GM21528 (cell line): ENCODE data around the gene EPS8.

ENCODE experiments used
- ATAC-seq: cut with Tn5 transposase; IDR thresholded peaks from one replicate; pipeline ENCODE4 v1.9.1; 2021; ENCODE audit warnings: mild to moderate bottlenecking, moderate library complexity; ENCODE audit not compliant: unreplicated experiment, low FRiP score

Gene EPS8

DNA sequence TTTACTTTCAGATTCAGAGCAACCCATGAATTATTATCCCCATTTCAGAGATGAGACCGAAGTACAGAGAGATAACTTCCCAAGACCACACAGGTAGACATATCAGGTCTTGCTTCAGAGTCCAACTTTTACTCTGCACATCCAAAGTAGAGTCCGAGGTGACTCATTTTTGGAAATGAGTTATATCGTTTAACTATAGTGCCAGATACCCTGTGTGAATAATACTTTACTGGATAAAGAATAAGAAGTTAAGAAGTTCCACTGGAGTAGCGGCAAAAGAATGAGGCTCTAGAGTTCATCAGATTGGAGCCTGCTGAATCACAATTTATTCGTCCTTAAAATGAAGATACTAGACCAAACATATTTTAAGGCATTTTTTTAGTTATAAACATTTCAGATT lies 124.7 kb downstream of the EPS8 start:
- no peak for ATAC-seq

DNA sequence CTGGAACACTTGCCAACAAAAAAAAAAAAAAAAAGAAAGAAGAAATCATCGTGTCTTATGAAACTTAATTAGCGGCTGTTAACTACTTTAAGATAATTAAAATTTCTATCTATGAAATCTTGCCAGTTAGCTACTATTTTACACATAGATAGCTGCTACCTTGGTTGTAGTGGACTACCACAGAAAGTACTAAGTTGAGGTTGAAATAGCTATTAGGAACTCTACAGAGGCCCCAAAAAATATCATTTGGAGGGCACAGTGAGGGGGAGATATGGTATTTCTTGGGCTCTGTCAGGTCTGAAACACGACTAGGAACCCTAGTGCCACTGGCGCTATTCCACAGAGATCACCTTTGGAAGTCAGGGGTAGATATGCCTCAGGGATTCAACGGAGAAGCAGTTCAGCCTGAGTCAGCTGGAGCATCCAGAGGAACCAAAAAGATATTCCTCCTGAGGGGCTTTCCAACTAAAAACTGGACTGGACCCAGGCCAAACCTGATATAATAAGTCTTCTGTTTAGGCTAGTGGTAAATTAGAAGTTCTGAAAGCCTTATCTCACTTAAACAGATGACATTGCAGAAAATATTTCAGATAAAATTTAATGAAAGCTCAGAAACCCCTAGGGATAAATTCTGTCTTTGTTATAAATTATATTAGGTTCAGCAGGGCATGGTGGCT lies 126.1 kb downstream of the EPS8 start:
- no peak for ATAC-seq

DNA sequence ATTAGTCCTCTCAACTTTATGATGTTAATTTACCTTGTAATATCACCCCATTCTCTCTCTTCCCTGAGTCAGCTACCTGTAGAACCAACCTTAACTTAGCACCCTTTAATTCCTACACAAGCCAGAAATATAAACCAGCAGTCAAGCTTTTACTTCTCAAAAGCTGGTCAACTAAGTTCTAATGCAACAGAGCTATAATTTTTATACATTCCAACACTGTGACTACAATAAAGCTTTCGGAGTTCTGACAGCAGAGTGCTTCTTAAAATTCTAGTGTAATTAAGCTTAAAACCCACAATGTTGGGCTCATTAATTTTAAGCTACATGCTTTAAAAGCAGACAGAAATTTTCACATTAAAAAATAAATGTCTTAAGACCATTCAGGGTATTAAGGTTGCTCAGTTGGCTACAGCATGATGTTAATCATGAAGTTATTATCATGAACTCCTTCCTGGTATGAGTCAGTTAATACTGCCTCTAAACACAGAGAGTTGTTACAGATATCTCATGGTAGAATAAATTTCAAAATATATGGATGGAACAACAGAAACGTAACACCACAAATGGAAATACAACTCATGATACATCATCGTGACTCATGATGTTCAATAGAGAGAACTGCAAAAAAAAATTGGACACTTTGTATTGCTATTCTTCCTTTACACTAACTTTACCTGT lies 126.7 kb downstream of the EPS8 start:
- ATAC-seq: no peak

DNA sequence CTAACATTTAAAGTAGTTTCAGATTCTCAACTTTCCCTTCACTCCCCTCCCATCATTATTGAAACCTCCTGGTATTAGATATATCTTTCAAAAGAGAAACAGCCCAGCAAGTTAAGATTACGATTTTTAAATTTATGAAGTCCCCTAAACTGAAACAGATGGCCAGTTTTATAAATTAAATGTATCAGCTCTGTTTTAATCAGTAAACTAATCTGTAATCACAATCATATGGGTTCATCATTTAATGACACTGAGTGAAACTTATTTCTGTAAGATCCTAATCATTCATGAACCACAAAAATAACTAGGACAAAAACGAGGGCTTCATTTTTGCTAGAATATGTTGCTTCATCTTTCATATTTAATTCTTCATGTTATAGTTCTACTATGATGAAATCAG lies 137.8 kb downstream of the EPS8 start:
- ATAC-seq: no peak

DNA sequence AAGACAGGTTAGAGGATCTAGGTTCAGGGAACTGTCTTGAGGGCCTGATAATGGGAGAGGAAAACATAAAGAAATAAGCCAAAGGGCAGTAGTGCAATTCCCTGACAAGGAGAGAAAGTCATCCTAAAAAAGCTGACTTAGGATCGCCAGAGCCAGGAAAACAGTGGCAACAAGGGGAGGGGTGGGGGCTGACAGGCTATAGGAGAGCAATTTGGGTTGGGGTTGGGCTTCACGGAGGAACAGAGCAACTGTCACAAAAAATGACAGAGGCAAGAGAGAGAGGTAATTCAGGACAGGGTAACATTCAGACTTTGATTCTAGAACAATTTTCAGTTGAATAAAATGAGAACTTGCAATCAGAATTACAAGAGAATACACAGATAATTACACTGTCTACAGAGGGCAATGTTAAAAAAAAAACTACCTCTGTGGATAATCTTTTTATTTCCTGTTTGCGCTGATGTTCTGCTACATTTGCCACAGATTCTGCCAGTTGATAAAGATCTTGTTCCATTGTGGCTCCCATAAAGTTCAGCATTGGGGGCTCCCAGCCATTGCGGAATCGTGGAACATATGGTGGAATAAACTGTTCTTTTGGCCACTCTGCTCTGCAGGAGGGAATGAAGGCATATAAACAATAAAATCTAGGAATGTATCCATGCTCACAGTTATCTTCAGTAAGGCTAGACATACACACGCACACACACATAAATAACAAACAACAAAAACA lies 138.6 kb downstream of the EPS8 start:
- no peak for ATAC-seq

DNA sequence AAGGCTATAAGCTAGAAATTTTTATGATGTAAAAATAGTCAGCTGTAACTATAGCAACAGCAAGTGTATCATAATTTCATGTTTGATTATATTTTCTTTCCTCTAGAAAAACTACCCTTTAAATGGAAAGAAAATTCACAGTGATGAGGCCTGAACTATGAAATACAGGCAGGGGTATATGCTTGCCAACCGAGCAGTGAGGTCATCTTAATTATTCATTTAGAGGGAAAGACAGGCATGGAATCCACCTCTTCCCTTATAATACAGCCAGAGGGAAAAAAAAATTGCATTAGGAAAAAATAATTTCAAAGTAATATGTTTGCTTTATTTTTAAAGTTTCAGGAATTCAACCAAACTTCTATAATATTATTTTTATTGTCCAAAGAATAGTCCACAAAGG lies 139.8 kb downstream of the EPS8 start:
- ATAC-seq: no peak

DNA sequence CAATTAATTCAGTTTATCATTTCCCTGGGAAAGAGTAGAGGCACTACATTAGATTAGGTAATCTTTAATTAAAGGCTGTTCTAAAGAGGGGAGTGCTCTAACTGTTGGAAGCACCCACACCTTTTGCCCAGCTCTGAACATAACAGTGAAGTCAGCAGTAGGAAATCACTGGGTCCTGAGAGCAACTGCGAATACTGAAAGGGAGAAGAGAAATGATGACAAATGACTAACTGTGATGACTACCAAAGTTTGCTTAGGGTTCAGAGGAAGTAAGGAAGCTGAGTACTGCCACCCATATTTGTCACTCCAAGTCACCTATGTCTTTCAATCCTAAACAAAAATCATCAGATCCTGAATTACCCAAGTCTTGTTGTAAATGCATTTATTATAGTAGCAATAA lies 140.6 kb downstream of the EPS8 start:
- ATAC-seq: no peak

DNA sequence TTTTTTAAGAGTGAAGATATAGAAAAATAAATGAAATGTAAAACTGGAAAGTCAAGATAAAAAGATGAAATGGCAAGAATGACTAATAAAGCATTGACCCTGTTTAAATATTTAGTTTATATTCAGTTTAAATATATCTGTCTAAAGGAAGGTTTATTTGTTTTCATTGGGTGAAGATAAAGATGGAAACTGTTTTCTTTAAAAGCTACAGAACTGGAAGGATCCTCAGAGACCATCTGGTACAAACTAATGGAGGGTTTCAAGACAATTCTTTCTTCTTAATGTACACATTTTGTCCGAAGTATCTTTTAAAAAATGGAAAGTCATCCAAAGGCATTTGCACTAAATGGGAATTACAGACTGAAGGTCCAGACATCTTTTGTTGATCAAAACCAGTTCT lies 142.6 kb downstream of the EPS8 start:
- no peak for ATAC-seq

DNA sequence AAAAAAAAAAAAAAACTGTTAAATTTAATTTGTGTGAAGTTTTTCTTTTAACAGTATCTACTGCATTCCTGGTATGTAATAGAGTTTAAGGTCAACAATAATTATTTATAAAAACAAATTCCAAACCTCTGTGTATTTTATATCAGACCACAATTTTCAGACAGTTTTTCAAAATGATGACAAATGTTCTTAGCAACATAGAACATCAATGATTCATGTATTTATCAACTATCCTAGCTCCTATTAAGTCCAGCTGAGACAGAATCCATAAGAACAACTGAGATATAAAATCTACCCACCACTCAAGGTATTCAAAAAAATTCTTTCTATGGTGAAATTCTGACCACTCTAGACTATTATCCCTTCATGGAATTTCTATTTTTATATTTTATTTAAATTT lies 144.5 kb downstream of the EPS8 start:
- no peak for ATAC-seq

DNA sequence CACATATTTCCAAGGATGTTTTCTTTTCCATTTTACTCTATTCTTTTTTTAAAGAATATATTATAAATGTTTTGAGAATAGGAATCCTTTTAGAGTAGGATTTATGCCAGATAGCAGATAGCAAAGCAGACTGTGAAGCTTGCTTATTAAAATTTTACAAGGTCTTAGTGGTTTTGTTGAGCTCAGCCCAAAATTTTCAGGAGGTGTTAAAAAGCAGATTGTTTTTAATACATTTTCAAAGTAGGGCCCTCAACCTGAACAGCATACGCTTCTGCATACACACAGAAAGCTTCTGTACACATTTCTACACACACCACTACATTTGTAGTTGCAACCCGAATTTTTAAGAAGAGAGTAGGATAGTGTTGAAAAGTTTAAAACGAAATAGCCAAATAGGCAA lies 151.0 kb downstream of the EPS8 start:
- no peak for ATAC-seq

DNA sequence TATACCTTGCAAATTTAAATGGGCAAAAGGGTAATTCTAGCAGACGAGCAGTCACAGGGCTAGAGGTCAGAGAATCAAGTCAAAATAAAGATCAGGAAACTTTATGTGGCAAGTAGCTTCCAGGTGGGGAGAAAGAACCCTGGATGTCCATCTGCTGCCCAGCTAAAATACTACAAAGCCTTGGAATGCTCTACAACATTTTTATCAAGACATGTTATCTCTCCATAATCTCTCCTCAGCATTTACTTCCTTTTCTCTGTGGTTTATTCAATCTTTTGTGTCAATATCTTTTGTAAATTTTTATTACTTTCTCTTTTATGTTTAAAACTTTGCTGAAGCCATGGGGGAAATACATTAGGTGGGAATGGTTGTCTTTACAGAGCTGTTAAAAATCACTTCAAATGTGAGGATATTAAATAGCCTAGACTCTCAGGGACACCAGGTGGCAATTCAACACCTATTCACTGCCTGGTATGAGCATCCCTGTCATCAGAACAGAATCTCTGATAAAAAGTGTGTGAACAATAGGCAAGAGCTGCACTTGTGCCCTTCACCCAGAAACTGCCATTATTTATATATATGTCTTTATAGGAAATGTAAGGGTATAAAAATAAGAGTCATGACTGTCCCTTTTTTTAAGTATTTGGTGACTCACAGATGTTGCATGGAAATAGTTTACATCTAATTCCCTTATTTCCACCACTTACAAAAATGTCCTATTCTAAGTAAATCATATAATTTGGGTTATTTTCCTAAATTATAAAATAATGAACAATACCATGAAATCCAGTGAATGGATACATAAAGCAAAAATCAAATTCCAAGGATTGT lies 152.9 kb downstream of the EPS8 start:
- no peak for ATAC-seq

DNA sequence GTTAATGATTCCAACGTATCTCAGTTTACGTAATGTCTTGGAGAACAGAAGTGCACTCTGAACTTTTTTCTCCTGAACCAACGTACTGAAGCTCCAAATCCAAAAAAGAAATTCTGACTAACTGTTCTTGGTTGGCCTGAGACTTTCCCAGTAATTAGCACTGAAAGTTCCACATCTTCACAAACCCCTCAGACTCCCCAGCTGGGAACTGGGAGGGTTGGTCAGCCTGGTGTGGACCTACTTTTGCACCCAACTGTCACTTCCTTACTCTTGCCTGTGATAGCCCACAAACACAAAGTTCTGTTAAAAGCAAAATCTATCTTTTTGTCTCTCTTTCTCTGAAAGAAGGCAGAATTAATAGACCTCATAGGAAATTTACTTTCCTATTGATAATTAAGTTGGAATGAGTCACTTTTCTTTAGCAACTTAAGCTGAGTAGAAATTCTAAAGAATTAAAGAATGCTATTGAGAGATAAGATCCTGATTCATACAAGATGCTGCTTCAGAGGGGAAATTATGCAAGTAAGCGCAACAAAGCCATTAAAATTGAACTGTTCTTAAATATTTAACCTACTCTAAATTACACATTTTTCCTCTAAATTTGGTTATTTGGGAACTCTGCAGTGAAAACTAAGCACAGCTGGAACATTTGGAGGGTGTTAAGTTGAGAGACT lies 155.0 kb downstream of the EPS8 start:
- no peak for ATAC-seq

DNA sequence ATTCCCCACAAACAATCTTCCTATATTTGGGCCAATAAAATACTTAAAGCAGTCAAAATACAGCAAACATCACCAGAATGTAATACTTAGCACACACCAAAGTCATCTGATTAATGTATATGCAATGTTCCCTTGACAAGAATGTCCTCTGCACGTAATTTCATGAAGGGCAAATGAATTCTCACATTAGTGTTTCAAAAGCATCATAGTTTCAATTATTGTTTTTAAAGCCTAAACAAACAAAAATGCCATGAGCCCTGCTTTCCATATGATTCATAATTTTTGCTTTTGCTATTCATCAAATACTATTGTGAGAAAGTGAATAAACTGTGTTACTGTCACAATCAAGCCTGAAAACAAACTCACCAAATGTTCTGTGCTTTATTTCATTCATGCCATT lies 156.0 kb downstream of the EPS8 start:
- no peak for ATAC-seq

DNA sequence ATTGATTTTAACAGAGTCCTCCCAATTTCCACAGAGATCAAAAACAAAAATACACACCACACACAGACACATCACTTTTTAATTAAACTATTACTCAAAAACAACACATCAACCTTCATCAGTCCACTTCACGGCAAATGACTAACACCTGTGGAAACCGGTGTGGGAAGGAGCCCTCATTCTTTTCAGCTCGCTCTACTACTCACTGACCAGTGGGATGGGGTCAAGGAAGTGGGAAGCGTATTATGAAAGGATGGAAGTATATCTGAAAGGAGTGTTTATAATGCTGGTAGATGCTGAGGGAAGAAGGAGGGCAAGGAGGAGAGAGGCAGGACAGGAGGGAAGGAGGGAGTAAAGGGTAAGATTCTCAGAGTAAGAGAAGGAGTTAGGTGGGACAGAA lies 156.5 kb downstream of the EPS8 start:
- ATAC-seq: no peak

DNA sequence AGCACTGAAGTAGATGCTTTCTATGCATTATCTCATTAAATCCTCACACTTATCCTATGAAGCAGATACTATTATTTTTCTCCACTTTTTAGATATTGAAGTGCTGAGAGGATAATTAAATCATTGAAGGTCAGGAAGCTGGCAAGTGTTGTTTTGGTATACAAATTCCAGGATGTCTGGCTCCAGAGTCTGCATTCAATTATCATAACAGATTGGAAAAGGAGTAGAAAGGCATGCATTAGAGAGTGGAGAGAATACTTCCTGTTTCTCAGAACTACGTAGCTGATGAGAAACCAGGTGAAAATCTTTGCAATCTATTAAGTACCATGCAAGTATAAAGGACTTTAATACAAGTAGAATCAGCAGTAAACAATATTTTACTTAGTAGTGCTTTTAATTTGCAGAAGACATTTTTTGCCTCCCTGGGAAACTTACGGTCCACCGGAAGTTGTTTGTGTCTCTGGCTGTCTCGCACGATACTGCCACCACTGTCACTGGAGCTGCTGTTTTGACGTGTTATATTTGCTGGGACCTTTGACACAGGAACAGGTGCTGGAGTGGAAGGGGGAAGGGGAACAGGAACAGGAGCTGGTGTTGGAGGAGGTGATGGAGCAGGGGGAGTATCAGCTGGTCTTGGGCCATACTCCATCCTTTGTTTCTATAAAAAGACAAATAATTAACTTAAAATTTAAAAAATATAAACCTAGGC lies 158.0 kb downstream of the EPS8 start:
- no peak for ATAC-seq

DNA sequence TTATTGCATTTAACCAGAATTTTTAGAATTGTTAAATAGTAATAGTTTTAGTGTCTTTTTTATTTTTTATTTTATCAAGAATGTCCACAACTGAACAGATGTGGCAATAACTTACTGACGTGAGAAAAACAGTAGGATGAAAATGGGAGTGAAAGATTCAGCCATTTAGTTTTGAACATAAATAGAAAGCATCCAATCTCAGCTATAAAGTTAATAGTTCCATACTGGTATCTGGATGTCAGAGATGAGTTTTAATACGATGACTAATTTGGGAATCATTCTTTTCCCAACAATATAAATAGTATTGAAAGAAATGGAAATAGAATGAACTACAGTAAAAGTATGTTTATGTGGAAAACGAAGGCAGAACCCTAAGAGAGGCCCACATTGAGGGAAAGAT lies 159.4 kb downstream of the EPS8 start:
- no peak for ATAC-seq

DNA sequence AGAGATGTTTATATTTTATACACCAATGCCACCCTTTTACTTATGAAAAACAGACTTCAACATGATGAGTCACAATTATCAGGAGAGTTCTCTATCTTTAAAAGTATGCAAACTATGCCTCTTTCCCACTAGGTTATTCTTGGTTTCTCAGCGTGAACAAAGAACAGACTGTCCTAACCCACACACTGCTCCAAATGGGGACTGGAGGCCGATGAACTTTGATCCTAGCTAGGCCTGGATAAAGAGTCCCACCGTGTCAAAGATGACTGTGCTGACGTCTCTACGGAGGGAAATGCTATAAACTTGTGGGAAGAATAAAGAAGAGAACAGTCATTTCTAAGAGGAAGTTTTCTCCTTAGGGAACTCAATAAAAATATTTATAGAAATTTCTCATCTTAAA lies 160.1 kb downstream of the EPS8 start:
- ATAC-seq: no peak

DNA sequence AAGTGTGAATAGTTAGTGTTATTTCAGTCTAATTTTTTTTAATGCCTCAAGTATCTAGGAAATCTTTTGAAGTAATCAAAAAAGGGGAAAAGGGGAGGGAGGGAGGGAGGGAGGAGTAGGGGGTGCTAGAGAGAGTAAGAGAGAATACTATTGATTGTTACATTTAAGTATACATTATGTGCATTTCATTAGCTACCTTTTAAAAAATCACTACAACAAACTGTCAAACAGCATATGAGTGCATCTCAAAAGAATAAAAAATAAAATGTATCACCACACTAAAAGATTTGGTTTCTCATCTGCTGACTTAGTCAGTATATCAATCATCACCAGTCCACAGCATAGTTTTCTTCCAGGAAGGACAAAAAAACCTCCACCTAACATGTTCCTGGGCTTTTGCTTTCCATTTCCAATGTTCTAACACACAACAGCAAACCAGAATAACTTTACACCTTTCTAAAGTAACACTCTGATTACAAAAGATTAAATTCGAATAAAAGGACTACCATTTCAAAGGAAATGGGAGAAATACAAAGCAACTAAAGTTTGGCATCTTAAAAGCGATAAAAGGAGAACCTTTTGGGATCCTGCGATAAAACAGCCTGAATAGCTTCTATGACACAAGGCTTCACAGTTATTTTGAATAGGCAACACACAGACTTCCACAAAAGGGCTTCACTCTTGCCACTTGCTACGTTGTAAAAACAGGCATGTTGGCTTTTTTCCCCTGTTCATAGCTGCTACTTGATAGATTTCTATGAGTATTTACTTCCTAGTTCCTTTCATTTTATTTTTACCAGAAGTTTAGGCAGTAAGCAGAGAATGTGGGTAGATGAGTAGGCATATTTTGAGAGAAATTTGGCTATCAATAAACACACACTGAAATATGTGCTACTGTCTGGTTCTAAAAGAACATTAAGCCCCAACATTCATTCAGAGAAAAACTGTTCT lies 160.9 kb downstream of the EPS8 start:
- ATAC-seq: no peak

DNA sequence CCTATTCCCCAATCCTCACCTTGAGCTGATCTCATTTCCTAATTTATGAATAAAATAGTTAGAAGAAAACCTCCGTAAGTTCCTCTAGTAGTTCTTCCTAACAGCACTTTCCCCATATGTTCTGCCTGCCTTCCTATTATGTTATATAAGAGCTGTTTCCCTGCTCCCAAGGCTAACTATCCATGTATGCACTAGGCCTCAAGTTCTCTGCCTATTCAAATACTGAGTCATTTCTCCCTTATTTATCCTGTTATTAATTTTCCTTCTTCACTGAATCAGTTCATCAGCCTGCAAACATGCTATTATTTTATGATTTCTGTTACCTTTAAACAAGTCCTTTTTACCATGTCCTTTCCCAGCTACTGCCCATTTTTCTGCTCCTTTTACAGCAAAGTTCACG lies 164.1 kb downstream of the EPS8 start:
- ATAC-seq: no peak
